Prostate gland (tissue), 2 donors: ENCODE measurements around the gene COLEC12.

ENCODE experiments used
- POLR2A ChIP-seq: fragments of 450-650 bp; IDR thresholded peaks from one replicate; pipeline ENCODE4 v1.6.1; 2016; ENCODE audit warnings: antibody characterized with exemption, mild to moderate bottlenecking
- POLR2AphosphoS5 ChIP-seq: sonication (generic); formaldehyde crosslinking; IDR thresholded peaks from one replicate; pipeline ENCODE4 v1.6.1; 2017; ENCODE audit warnings: antibody characterized with exemption
- TF ChIP-seq, protein P1 (sequence below), 4 experiments: fragments of 200-600 bp in 2 of 4; fragments of 450-650 bp in 2 of 4; sonication (generic) in 2 of 4; IDR thresholded peaks; 1 replicate in 3 of 4; 2 replicates in 1 of 4; pipeline ENCODE4 v1.5.1; 2016 to 2019; ENCODE audit warnings: antibody characterized with exemption in 4 of 4, mild to moderate bottlenecking in 2 of 4, moderate library complexity in 2 of 4

DNA sequence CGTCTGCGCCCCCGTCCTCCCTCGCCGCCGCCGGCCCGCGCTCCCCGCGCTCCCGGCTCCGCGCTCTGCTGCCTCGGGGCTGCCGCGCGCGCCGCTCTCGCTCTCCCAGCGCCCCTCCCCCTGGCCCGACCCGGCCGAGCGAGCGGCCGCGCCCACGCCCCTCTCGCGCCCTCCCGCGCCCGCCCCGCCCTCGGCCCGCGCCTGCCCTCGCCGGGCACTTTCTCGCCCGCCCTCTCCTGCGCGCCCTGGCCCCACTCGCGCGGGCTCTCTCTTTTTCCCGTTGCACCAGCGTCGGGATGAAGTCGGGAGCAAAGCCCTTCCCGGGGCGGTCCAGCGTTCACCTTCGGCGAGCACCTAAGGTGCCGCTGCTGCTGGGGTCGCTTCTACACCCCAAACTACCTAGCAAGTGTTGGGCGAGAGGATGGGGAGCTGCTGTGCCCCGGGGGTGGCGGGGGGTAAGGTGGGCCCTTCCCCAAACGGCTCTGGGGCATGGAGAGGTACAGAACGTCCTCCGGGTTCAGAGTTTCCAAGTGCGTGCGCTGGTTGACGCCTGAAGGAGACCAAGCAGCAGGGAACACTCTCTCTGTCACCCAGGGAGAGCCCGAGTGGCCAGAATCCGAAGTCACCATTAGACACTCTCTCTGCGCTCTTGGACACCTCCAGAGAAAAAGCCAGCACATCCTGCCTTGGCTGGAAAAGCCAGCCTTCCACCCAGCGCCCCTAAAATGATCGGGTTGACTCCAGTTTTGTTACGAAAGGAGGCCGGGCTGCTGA lies at the start of gene COLEC12:
- TF ChIP-seq, protein P1, sequence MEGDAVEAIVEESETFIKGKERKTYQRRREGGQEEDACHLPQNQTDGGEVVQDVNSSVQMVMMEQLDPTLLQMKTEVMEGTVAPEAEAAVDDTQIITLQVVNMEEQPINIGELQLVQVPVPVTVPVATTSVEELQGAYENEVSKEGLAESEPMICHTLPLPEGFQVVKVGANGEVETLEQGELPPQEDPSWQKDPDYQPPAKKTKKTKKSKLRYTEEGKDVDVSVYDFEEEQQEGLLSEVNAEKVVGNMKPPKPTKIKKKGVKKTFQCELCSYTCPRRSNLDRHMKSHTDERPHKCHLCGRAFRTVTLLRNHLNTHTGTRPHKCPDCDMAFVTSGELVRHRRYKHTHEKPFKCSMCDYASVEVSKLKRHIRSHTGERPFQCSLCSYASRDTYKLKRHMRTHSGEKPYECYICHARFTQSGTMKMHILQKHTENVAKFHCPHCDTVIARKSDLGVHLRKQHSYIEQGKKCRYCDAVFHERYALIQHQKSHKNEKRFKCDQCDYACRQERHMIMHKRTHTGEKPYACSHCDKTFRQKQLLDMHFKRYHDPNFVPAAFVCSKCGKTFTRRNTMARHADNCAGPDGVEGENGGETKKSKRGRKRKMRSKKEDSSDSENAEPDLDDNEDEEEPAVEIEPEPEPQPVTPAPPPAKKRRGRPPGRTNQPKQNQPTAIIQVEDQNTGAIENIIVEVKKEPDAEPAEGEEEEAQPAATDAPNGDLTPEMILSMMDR (IDR thresholded peaks at IDR 0.05) = no peak
- no peak for TF ChIP-seq POLR2A
- TF ChIP-seq POLR2AphosphoS5 = no peak
